Measurements from ENCODE around the gene CTSV.
"Not testable (repeated sequence)": the region's sequence is repeated elsewhere in the genome, so short reads cannot be mapped to it uniquely, and the experiment has no call there.

Gene CTSV

GRCh38 chr9:97038611-97039513 is at the start of gene CTSV:
TSS of gene CTSV (minus strand) at chr9:97039142. CDS start at chr9:97038043, 1,099 bp downstream.
- peak; percentile 32 to 38 for DNase-seq (ENCODE audit: low read depth in 2 of 2)

GRCh38 chr9:97087668-97088215 is 48.8 kb upstream of the CTSV start:
- not testable (repeated sequence) for DNase-seq (ENCODE audit: low read depth in 2 of 2)

GRCh38 chr9:97084562-97084991 is 45.6 kb upstream of the CTSV start:
- not testable (repeated sequence) for DNase-seq (ENCODE audit: low read depth in 2 of 2)

- DNase-seq (ENCODE audit: low read depth in 2 of 2) = no peak
Measured at GRCh38 chr9:97078362-97078761, 39.4 kb upstream of the CTSV start.

GRCh38 chr9:97077452-97078295 is 38.7 kb upstream of the CTSV start:
- DNase-seq (ENCODE audit: low read depth in 2 of 2) = no peak

- DNase-seq (ENCODE audit: low read depth in 2 of 2) = not testable (repeated sequence)
Measured at GRCh38 chr9:97076731-97077451, 37.9 kb upstream of the CTSV start.

- no peak for DNase-seq (ENCODE audit: low read depth in 2 of 2)
Measured at GRCh38 chr9:97076238-97076637, 37.3 kb upstream of the CTSV start.

GRCh38 chr9:97075289-97075985 is 36.5 kb upstream of the CTSV start:
- DNase-seq (ENCODE audit: low read depth in 2 of 2) = no peak

GRCh38 chr9:97073506-97073905 is 34.6 kb upstream of the CTSV start:
- no peak for DNase-seq (ENCODE audit: low read depth in 2 of 2)

GRCh38 chr9:97072285-97072776 is 33.4 kb upstream of the CTSV start:
- DNase-seq (ENCODE audit: low read depth in 2 of 2) = no peak

GRCh38 chr9:97070325-97070724 is 31.4 kb upstream of the CTSV start:
- DNase-seq (ENCODE audit: low read depth in 2 of 2) = not testable (repeated sequence)

GRCh38 chr9:97067490-97067889 is 28.5 kb upstream of the CTSV start:
- no peak for DNase-seq (ENCODE audit: low read depth in 2 of 2)

GRCh38 chr9:97064176-97064575 is 25.2 kb upstream of the CTSV start:
- no peak for DNase-seq (ENCODE audit: low read depth in 2 of 2)

GRCh38 chr9:97060796-97061195 is 21.9 kb upstream of the CTSV start:
- DNase-seq (ENCODE audit: low read depth in 2 of 2) = no peak

GRCh38 chr9:97059626-97060025 is 20.7 kb upstream of the CTSV start:
- no peak for DNase-seq (ENCODE audit: low read depth in 2 of 2)

GRCh38 chr9:97057651-97058050 is 18.7 kb upstream of the CTSV start:
- DNase-seq (ENCODE audit: low read depth in 2 of 2) = no peak

GRCh38 chr9:97055891-97056290 is 16.9 kb upstream of the CTSV start:
- not testable (repeated sequence) for DNase-seq (ENCODE audit: low read depth in 2 of 2)

- no peak for DNase-seq (ENCODE audit: low read depth in 2 of 2)
Measured at GRCh38 chr9:97053717-97054116, 14.8 kb upstream of the CTSV start.

- DNase-seq (ENCODE audit: low read depth in 2 of 2) = no peak
Measured at GRCh38 chr9:97052735-97053134, 13.8 kb upstream of the CTSV start.

- DNase-seq (ENCODE audit: low read depth in 2 of 2) = no peak
Measured at GRCh38 chr9:97046228-97046627, 7.3 kb upstream of the CTSV start.

GRCh38 chr9:97045300-97045699 is 6.4 kb upstream of the CTSV start:
- no peak for DNase-seq (ENCODE audit: low read depth in 2 of 2)

Measured in stimulated activated CD8-positive, alpha-beta memory T cell treated with anti-CD3 and anti-CD28 coated beads, Interleukin-2, amount 100 ng/mL, for 1 hour (primary cell).